Renal cortex interstitium (tissue), 11 donors: ENCODE data around the gene PIGU. TPM values are rescaled to one million over a fixed set of nuclear protein-coding genes. Genes with fewer than 3 reads are reported as not detected.

Experiments used
- DNase-seq, 11 donors: peaks; one replicate each; pipeline ENCODE4 v3.0.0-alpha.2; 2013; ENCODE audit warnings: low read depth in 9 of 11, low spot score in 4 of 11; ENCODE audit errors: extremely low read depth in 1 of 11
- polyA plus RNA-seq, 3 donors: library from polyadenylated mRNA; unstranded; fragments of 120-200 nt; gene quantifications; one replicate each; pipeline ENCODE4 v1.2.1, GENCODE V29; 2013; ENCODE audit not compliant: insufficient read length in 3 of 3

Gene PIGU
- polyA plus RNA-seq, 3 donors, result 35.4 to 41.2 (median 39.6) TPM

DNA sequence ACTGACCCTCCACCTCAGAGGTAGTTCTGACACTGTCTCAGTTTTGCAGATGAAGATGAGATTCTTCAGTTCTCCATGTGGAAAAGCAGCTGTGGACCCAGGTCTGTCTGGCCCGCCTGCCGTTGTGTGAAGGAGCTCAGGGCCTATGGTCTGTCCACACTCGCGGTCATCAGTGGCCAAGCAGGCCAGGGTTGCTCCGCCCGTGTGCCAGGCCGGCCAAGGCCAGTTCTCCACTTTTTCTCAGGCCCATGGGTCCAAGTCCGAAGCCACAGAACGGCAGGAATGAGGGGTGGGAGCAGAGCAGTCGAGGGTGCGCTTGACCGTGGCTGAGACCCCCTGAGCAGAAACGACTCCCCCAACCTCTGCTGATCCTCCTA lies 127.0 kb downstream of the PIGU start:
- no peak for DNase-seq

- peak in 4 of 11 donors; percentile 52 to 71 (median 62) for DNase-seq
These were observed 127.5 kb downstream of the PIGU start for GRCh38 chr20:34549291-34549928.

GRCh38 chr20:34547844-34548613 lies 128.9 kb downstream of the PIGU start:
- no peak for DNase-seq

DNA sequence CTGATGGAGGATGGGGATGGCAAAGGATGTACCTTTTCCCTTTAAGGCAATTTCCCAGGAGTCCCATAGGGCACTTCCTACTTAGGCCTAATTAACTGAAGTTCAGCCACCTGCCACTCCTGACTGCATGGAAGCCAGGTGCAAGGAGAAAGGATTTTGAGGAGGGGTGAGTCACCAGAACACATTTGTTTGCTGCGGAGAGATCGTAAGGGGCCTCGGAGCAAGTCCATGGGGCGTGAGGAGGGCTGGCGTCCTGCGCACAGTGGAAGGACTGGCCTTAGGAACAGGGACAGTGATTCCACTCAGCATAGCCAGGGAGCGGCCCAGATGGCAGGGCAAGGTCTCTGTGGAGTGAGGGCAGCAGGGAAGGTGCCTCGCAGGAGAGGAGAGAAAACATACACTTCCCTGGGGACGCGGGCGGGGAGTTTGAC lies 130.1 kb downstream of the PIGU start:
- DNase-seq, result no peak

- no peak for DNase-seq
These were observed 132.6 kb downstream of the PIGU start for GRCh38 chr20:34544109-34544796.

DNA sequence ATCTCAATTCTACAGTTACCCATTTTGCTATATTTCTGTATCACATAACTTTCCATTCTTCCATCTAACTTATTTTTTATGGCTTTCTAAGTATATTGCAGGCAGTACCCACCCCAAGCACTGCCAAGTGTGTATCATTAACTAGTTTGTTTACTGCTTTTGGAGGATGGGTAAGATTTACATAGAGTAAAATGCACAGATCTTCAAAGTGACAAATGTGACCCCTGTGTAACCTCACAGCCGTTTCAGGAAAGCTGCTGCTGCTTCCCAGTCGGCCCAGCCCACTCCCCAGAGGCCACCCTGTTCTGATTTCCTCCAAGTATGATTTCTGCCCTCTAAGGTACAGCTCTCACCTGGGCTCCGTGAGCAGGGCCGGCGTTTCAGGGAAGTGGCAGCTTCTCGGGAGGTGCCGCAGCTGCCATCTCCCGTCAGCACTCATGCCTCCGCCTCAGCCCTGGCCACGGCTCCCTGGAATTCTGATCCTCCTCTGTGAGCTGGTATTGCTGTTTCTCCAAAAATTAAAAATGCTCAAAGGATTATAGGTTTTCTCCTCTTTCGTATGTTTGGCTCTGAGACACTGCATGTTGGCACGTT lies 133.3 kb downstream of the PIGU start:
- no peak for DNase-seq

- DNase-seq, result no peak
These were observed 134.5 kb downstream of the PIGU start for GRCh38 chr20:34542439-34542838.

DNA sequence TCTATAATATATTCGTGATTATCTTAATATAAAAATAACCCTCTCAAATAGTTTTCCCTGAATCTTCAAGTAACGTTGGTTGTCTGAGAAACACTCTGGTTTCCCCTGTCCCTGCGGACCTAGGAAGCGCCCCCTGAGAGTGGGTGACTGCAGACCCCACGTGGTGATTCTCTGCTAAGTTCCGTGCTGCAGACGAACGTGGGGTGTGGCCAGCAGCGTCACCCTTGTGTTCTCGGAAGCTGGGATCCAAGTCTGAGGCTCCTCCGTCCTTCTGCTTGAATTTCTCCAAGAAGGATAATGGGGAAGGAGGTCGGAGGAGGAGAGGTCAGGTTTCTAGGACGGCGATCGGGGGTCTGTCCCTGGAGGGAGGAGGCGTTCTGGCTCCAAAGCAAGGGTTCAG lies 135.0 kb downstream of the PIGU start:
- DNase-seq, result no peak

DNA sequence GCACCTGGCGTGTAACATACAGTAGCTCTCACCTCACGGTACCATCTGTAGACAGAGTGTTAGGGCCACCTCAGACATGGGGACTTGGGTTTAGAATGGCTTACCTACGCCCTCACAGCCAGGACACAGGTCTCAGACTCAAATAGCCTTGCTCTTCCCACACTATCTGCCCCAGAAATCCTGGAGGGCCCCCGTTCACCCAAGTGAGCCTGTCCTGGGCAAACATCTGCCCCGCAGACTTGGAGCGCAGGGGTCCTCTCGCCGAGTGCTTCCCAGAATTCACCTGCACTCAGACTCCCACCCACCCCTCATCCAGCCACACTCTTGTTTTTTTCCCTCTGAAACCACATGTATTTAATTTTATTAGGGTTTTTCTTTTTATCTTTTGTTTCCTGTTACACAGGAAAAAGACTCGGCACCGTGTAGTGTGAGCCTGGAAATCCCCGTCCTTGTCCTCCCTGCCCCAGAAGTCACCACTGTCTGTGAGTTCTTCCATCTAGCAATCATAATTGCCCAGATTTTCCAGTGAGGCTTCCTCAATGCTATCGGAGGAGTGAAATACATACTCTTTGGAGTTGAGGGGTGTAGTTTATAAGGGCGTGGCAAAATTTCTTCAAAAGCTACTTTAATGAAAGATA lies 135.5 kb downstream of the PIGU start:
- no peak for DNase-seq

- no peak for DNase-seq
These were observed 136.2 kb downstream of the PIGU start for GRCh38 chr20:34540596-34541263.

DNA sequence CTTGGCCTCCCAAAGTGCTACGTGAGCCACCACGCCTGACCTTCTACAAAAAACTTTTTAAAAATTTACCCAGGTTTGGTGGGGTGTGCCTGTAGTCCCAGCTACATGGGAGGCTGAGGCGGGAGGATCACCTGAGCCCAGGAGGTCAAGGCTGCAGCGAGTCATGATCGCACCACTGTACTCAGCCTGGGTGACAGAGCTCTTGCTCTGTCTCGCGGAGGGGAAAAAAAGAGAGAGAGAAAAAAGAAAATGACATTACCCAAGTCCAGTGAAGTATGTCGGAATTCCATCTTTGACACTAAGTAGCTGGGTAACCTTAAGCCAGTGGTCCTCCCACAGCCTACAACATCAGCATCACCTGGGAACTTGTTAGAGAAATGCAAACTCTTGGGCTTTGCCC lies 137.1 kb downstream of the PIGU start:
- DNase-seq, result no peak

- no peak for DNase-seq
These were observed 138.2 kb downstream of the PIGU start for GRCh38 chr20:34538671-34539123.

- DNase-seq, result no peak
These were observed 139.2 kb downstream of the PIGU start for GRCh38 chr20:34537651-34538050.

- no peak for DNase-seq
These were observed 140.0 kb downstream of the PIGU start for GRCh38 chr20:34536798-34537394.

DNA sequence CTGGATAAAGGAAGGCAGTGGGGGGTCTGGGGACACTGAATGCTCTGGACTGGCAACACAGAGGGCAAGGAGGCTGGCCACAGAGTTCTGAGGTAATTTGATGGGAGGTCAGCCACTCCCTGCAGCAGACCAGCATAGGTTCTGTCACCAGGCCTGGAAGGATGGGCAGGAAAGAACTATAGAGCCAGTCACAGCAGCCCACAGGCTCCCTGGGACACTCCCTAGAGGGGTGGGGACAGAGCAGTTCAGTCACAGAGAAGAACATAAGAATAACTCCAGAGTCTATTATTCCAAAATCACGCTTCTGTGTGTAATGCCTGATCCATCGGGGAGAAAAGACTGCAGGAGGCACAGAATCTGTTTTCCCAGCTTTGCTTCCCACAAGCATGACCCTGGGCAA lies 141.0 kb downstream of the PIGU start:
- no peak for DNase-seq

GRCh38 chr20:34535301-34535840 lies 141.5 kb downstream of the PIGU start:
- DNase-seq, result no peak

DNA sequence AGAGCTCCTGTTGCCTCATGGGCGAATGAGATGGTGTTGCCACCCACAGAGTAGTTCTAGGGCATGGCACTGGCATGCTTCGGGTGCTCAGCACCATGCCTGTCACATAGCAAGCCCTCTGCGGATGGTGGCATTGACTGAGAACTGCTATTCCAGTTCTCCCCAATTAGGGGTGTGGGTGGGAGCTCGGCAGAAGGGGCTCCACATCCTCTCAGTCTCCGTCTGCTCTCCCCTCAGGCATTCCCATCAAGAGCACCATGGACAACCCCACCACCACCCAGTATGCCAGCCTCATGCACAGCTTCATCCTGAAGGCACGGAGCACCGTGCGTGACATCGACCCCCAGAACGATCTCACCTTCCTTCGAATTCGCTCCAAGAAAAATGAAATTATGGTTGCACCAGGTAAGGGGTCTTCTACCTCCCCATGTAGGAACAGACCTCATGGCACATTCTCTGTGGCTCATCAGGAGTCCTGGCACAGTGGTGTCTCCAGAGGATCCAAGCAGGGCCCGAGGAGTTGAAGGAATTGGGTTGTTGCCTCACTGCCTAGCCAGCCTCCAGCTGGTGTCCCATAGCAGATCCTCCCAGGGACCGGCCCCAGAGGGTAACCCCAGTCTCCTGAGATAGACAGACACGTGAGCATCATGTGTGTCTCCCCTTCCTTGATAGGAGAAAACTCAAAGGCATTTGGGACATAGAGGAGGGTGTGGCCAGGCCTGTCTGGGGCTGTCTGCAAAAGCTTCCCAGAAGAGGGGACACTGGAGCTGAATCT lies 142.3 kb downstream of the PIGU start:
- no peak for DNase-seq
